Keratinocyte (primary cell): ENCODE measurements around the gene TIGD6. TPM values are rescaled to one million over a fixed set of nuclear protein-coding genes. Genes with fewer than 3 reads are reported as not detected.
"Not testable (repeated sequence)": the region's sequence is repeated elsewhere in the genome, so short reads cannot be mapped to it uniquely, and the experiment has no call there.

Source experiments
- DNase-seq: peaks from one replicate; pipeline ENCODE4 v3.0.0-alpha.2; 2011; ENCODE audit warnings: low read depth, missing footprints, low spot score
- FAIRE-seq: peaks from 2 replicates; lab custom pipeline; 2011; peaks lifted over from hg19 to GRCh38; lab: Jason Lieb, UNC
- H2AFZ ChIP-seq: 2 replicates; pipeline ENCODE4 v1.6.0; 2012; ENCODE audit warnings: low read length, control low read depth, inconsistent platforms; ENCODE audit not compliant: control insufficient read depth
- H3K27ac ChIP-seq: 2 replicates; pipeline ENCODE4 v1.5.1; 2011; ENCODE audit warnings: low read length; ENCODE audit not compliant: control insufficient read depth, insufficient read depth
- H3K27me3 ChIP-seq: 3 replicates; pipeline ENCODE4 v1.6.0; 2011; ENCODE audit warnings: low read length; ENCODE audit not compliant: control insufficient read depth, insufficient read depth; ENCODE audit errors: extremely low read depth
- H3K36me3 ChIP-seq, 2 experiments: 2 replicates in 1 of 2; 3 replicates in 1 of 2; pipeline ENCODE4 v1.5.1; 2011; ENCODE audit warnings: low read length in 2 of 2, mild to moderate bottlenecking in 1 of 2; ENCODE audit not compliant: control insufficient read depth in 2 of 2, insufficient read depth in 2 of 2; ENCODE audit errors: extremely low read depth in 1 of 2
- H3K4me1 ChIP-seq: 3 replicates; pipeline ENCODE4 v1.5.1; 2011; ENCODE audit warnings: low read length; ENCODE audit not compliant: control insufficient read depth, insufficient read depth; ENCODE audit errors: extremely low read depth
- H3K4me2 ChIP-seq: 3 replicates; pipeline ENCODE4 v1.6.0; 2011; ENCODE audit warnings: low read depth, low read length; ENCODE audit not compliant: control insufficient read depth, insufficient read depth; ENCODE audit errors: extremely low read depth
- H3K4me3 ChIP-seq, 3 experiments: fragments of 200-600 bp in 1 of 3; sonication (generic) in 1 of 3; 2 replicates in 2 of 3; 3 replicates in 1 of 3; pipeline ENCODE4 v1.5.1; 2011 to 2016; ENCODE audit warnings: low read length in 3 of 3, mild to moderate bottlenecking in 3 of 3, control low read depth in 2 of 3, inconsistent platforms in 1 of 3, low read depth in 1 of 3, mixed read lengths in 1 of 3, mixed run types in 1 of 3, moderate library complexity in 1 of 3; ENCODE audit not compliant: control insufficient read depth in 2 of 3, insufficient read depth in 2 of 3; ENCODE audit errors: extremely low read depth in 1 of 3
- H3K79me2 ChIP-seq: 2 replicates; pipeline ENCODE4 v1.6.0; 2012; ENCODE audit warnings: low read length; ENCODE audit not compliant: control insufficient read depth, insufficient read depth
- H3K9ac ChIP-seq: 3 replicates; pipeline ENCODE4 v1.6.0; 2011; ENCODE audit warnings: low read length; ENCODE audit not compliant: control insufficient read depth, insufficient read depth; ENCODE audit errors: extremely low read depth
- H3K9me1 ChIP-seq: 3 replicates; pipeline ENCODE4 v1.6.0; 2011; ENCODE audit warnings: low read length; ENCODE audit not compliant: control insufficient read depth, insufficient read depth; ENCODE audit errors: extremely low read depth
- H3K9me3 ChIP-seq: 2 replicates; pipeline ENCODE4 v1.5.1; 2012; ENCODE audit warnings: low read depth, low read length; ENCODE audit not compliant: control insufficient read depth
- H4K20me1 ChIP-seq: 3 replicates; pipeline ENCODE4 v1.6.0; 2011; ENCODE audit warnings: low read length; ENCODE audit not compliant: control insufficient read depth, insufficient read depth; ENCODE audit errors: extremely low read depth
- CTCF ChIP-seq, 3 experiments: IDR thresholded peaks in 1 of 3; conservative IDR thresholded peaks in 1 of 3; optimal IDR thresholded peaks in 1 of 3; 2 replicates in 2 of 3; 3 replicates in 1 of 3; pipeline versions ENCODE3 to v1.5.1; 2011; ENCODE audit warnings: low read length in 3 of 3, mild to moderate bottlenecking in 3 of 3, moderate library complexity in 2 of 3, control low read depth in 1 of 3, inconsistent platforms in 1 of 3; ENCODE audit not compliant: insufficient read depth in 2 of 3; ENCODE audit errors: extremely low read depth in 1 of 3
- EZH2 ChIP-seq: IDR thresholded peaks from one replicate; pipeline ENCODE4 v1.6.1; 2012; ENCODE audit warnings: inconsistent platforms, mild to moderate bottlenecking, low read length, moderate library complexity
- dilution Hi-C: fragments of 300-500 bp; cut with MboI; formaldehyde crosslinking; loops from one replicate; pipeline ENCODE4 v1.7.0; 2020; ENCODE audit warnings: low sequenced_read_pairs; ENCODE audit not compliant: extremely low pct_ligation_motif_present
- polyA plus RNA-seq, 5 experiments: library from polyadenylated mRNA; depleted of rRNA in 3 of 5; stranded (reverse) in 3 of 5; stranded (forward) in 1 of 5; unstranded in 1 of 5; fragments of >200 nt; gene quantifications; 1 replicate in 1 of 5; 2 replicates in 3 of 5; 3 replicates in 1 of 5; pipeline versions ENCODE4 v1.2.1 to v1.2.3, GENCODE V29; 2011 to 2012; ENCODE audit warnings: missing spikeins in 2 of 5, low read depth in 1 of 5, low replicate concordance in 1 of 5

The TIGD6 gene
- polyA plus RNA-seq, 1 donor (not counting 4 experiments of a cell fraction or from before 2014, with no cell fraction given) = 4.1 TPM

GRCh38 chr5:150034662-150035061 lies 34.2 kb upstream of the TIGD6 start:
- Histone ChIP-seq H3K27ac (no peak overlapping the region), H3K36me3 (peaks cover 42 to 44% of the 10 kb centered on the region in 2 experiments), H3K79me2 (peaks cover 10% of the 10 kb centered on the region), H3K4me1 (peaks cover 18% of the 10 kb centered on the region), H3K4me2 (no peak overlapping the region), H3K9me1 (no peaks in the 10 kb centered on the region), H3K9me3 (no peaks in the 10 kb centered on the region), H4K20me1 (peaks cover 3% of the 10 kb centered on the region), H3K27me3 (no peaks in the 10 kb centered on the region), H3K9ac (no peak overlapping the region), H3K4me3 (no peak overlapping the region), H2AFZ (no peak overlapping the region)
- FAIRE-seq (no peak), DNase-seq (no peak)
- TF ChIP-seq EZH2 = no peak
- no peak for TF ChIP-seq CTCF (optimal IDR thresholded peaks at IDR 0.05 in 1 of 3, IDR thresholded peaks at IDR 0.05 in 1 of 3, conservative IDR thresholded peaks at IDR 0.05 in 1 of 3; ENCODE audit: extremely low read depth in 1 of 3, insufficient read depth in 2 of 3, low read length in 3 of 3)
- dilution Hi-C loops = loop anchor here (5.0 kb wide), 1 partner anchor 38 kb away; no protein-coding TSS in a partner anchor

GRCh38 chr5:150033334-150033733 lies 32.9 kb upstream of the TIGD6 start:
- no peaks in the 10 kb centered on the region for H3K27me3 ChIP-seq
- no peak overlapping the region for H2AFZ ChIP-seq
- H3K4me2 ChIP-seq = no peak overlapping the region
- H3K36me3 ChIP-seq = peaks cover 43 to 46% of the 10 kb centered on the region in 2 experiments
- no peaks in the 10 kb centered on the region for H3K9me3 ChIP-seq
- H3K27ac ChIP-seq = no peak overlapping the region
- TF ChIP-seq EZH2 = no peak
- TF ChIP-seq CTCF (optimal IDR thresholded peaks at IDR 0.05 in 1 of 3, IDR thresholded peaks at IDR 0.05 in 1 of 3, conservative IDR thresholded peaks at IDR 0.05 in 1 of 3; ENCODE audit: extremely low read depth in 1 of 3, insufficient read depth in 2 of 3, low read length in 3 of 3) = no peak
- peaks cover 3% of the 10 kb centered on the region for H4K20me1 ChIP-seq
- H3K9ac ChIP-seq = no peak overlapping the region
- no peak for DNase-seq
- H3K9me1 ChIP-seq = no peaks in the 10 kb centered on the region
- peaks cover 4% of the 10 kb centered on the region for H3K79me2 ChIP-seq
- peaks cover 18% of the 10 kb centered on the region for H3K4me1 ChIP-seq
- no peak for FAIRE-seq
- dilution Hi-C loops = loop anchor here (5.0 kb wide), 1 partner anchor 39 kb away; no protein-coding TSS in a partner anchor
- H3K4me3 ChIP-seq = no peak overlapping the region

GRCh38 chr5:150028047-150028446 lies 27.6 kb upstream of the TIGD6 start:
- H3K4me3 ChIP-seq, H3K9me1 ChIP-seq, FAIRE-seq, H4K20me1 ChIP-seq, H3K4me1 ChIP-seq, H3K4me2 ChIP-seq, dilution Hi-C loops, H2AFZ ChIP-seq, H3K27ac ChIP-seq, DNase-seq, H3K27me3 ChIP-seq, H3K9ac ChIP-seq, H3K9me3 ChIP-seq: not testable (repeated sequence)
- Histone ChIP-seq H3K36me3 (peaks cover 50 to 60% of the 10 kb centered on the region in 2 experiments), H3K79me2 (peaks cover 16% of the 10 kb centered on the region)
